ENCODE measurements around the gene BMP7. TPM values are rescaled to one million over a fixed set of nuclear protein-coding genes. Genes with fewer than 3 reads are reported as not detected.

The BMP7 gene
- total and polyA plus RNA-seq, 2 experiments from 2014 or later: 15.9 to 22.8 TPM

DNA sequence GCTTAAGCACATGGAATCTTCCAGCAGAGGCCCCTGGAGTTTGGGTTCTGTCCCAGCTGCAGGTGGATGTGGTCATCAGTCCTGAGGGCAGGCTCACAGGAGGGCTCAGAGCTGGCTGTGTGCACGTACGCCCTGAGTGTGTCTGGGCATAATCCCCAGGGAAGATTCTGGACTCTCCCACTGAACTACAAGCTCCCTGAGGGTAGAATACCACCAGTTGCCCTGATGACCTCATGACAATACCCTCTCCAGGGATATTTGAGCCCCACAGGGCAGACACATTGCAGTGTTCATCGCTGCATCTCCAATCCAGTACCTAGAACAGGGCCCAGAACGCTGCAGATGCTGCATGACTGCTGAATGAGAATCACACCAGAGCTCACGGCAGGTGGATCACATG, 92.5 kb downstream of the BMP7 start:
- H3K36me3 Mint-ChIP-seq (ENCODE audit: low read depth): peaks cover 3% of the 10 kb centered on the region; the same call in 1 of the 3 replicates
- TF ChIP-seq STAT1 (IDR thresholded peaks at IDR 0.05; ENCODE audit: unreplicated experiment) (no peak), POLR2AphosphoS5 (IDR thresholded peaks at IDR 0.05; ENCODE audit: low read depth) (no peak)
- H4K20me1 ChIP-seq (replicated peaks; ENCODE audit: insufficient read depth): peaks cover 3% of the 10 kb centered on the region; the same call in 1 of the 2 replicates
- no peaks in the 10 kb centered on the region for H3F3A ChIP-seq (replicated peaks; ENCODE audit: low read depth)
- H3K9me3 Mint-ChIP-seq: no peaks in the 10 kb centered on the region; the same call in 2 of the 3 replicates
- 0 out of 2 replicates have a peak, but pooled peaks cover 1% of the 10 kb centered on the region for H3K4me1 ChIP-seq (ENCODE audit: insufficient read depth)
- ATAC-seq: no peak
- no peaks in the 10 kb centered on the region for H3K9me2 ChIP-seq (ENCODE audit: insufficient read depth)
- H3K4me1 Mint-ChIP-seq: peaks cover 4% of the 10 kb centered on the region
- no peak overlapping the region for H3K4me2 ChIP-seq
- no peak overlapping the region for H3K4me3 Mint-ChIP-seq
- H3K27me3 ChIP-seq (ENCODE audit: insufficient read depth): no peaks in the 10 kb centered on the region
- no peaks in the 10 kb centered on the region for H3K36me3 ChIP-seq (ENCODE audit: insufficient read depth)
- H3K27ac ChIP-seq (ENCODE audit: low read depth): no peak overlapping the region
- no peak for DNase-seq (ENCODE audit: low spot score)
- H3K27ac Mint-ChIP-seq: no peak overlapping the region
- H3K79me2 ChIP-seq (replicated peaks; ENCODE audit: insufficient read depth): no peaks in the 10 kb centered on the region
- H2AFZ ChIP-seq: no peak overlapping the region
- H3K4me3 ChIP-seq: no peak overlapping the region
- peaks cover 7% of the 10 kb centered on the region for H3K27me3 Mint-ChIP-seq (ENCODE audit: insufficient read depth, low read depth, poor library complexity)

DNA sequence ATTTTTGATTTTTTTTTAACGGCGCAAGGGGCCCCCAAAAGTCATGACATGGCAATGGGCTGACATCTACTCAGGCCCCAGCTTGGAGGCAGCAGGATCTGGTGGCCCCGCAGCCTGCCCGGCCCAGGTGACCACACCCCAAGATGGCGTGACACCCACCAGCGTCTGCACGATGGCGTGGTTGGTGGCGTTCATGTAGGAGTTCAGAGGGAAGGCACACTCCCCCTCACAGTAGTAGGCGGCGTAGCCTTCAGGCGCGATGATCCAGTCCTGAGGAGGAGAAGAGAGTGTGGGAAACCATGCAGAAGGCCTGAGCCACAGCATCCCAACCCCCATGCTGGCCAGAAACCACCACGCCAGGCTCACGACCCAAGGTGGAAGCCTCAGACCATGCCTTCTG, 93.4 kb downstream of the BMP7 start:
- DNase-seq (ENCODE audit: low spot score) (no peak), ATAC-seq (no peak)
- Histone ChIP-seq H3K9me2 (ENCODE audit: insufficient read depth) (no peaks in the 10 kb centered on the region), H3K36me3 (ENCODE audit: insufficient read depth) (no peaks in the 10 kb centered on the region), H3K4me3 (no peak overlapping the region), H3K27me3 (ENCODE audit: insufficient read depth) (no peaks in the 10 kb centered on the region), H3K4me2 (no peak overlapping the region), H3K27ac (ENCODE audit: low read depth) (no peak overlapping the region), H3F3A (replicated peaks; ENCODE audit: low read depth) (no peaks in the 10 kb centered on the region), H4K20me1 (replicated peaks; ENCODE audit: insufficient read depth) (peaks cover 3% of the 10 kb centered on the region; the same call in 1 of the 2 replicates), H3K79me2 (replicated peaks; ENCODE audit: insufficient read depth) (no peaks in the 10 kb centered on the region), H3K4me1 (ENCODE audit: insufficient read depth) (no peaks in the 10 kb centered on the region), H2AFZ (no peak overlapping the region)
- peaks cover 7% of the 10 kb centered on the region for H3K4me1 Mint-ChIP-seq
- H3K27me3 Mint-ChIP-seq (ENCODE audit: insufficient read depth, low read depth, poor library complexity): peaks cover 8% of the 10 kb centered on the region
- no peak overlapping the region for H3K4me3 Mint-ChIP-seq
- peaks cover 3% of the 10 kb centered on the region; the same call in 1 of the 3 replicates for H3K36me3 Mint-ChIP-seq (ENCODE audit: low read depth)
- no peaks in the 10 kb centered on the region; the same call in 2 of the 3 replicates for H3K9me3 Mint-ChIP-seq
- H3K27ac Mint-ChIP-seq: no peak overlapping the region
- TF ChIP-seq STAT1 (IDR thresholded peaks at IDR 0.05; ENCODE audit: unreplicated experiment) (no peak), JUNB (IDR thresholded peaks at IDR 0.05; ENCODE audit: unreplicated experiment) (no peak), ZNF331 (CRISPR knock-in tag; IDR thresholded peaks at IDR 0.05; ENCODE audit: low read depth) (no peak), EZH2phosphoT487 (IDR thresholded peaks at IDR 0.05; ENCODE audit: unreplicated experiment) (no peak), CREB1 (CRISPR knock-in tag; IDR thresholded peaks at IDR 0.05; ENCODE audit: low read depth) (no peak), EZH2 (IDR thresholded peaks at IDR 0.05; ENCODE audit: low read depth, unreplicated experiment) (no peak)
- TF ChIP-seq, protein P1, sequence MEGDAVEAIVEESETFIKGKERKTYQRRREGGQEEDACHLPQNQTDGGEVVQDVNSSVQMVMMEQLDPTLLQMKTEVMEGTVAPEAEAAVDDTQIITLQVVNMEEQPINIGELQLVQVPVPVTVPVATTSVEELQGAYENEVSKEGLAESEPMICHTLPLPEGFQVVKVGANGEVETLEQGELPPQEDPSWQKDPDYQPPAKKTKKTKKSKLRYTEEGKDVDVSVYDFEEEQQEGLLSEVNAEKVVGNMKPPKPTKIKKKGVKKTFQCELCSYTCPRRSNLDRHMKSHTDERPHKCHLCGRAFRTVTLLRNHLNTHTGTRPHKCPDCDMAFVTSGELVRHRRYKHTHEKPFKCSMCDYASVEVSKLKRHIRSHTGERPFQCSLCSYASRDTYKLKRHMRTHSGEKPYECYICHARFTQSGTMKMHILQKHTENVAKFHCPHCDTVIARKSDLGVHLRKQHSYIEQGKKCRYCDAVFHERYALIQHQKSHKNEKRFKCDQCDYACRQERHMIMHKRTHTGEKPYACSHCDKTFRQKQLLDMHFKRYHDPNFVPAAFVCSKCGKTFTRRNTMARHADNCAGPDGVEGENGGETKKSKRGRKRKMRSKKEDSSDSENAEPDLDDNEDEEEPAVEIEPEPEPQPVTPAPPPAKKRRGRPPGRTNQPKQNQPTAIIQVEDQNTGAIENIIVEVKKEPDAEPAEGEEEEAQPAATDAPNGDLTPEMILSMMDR (conservative IDR thresholded peaks at IDR 0.05; ENCODE audit: low read depth in 2 of 2): no peak
- TF ChIP-seq, protein P2, sequence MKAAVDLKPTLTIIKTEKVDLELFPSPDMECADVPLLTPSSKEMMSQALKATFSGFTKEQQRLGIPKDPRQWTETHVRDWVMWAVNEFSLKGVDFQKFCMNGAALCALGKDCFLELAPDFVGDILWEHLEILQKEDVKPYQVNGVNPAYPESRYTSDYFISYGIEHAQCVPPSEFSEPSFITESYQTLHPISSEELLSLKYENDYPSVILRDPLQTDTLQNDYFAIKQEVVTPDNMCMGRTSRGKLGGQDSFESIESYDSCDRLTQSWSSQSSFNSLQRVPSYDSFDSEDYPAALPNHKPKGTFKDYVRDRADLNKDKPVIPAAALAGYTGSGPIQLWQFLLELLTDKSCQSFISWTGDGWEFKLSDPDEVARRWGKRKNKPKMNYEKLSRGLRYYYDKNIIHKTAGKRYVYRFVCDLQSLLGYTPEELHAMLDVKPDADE (IDR thresholded peaks at IDR 0.05): no peak
- TF ChIP-seq, protein P3, sequence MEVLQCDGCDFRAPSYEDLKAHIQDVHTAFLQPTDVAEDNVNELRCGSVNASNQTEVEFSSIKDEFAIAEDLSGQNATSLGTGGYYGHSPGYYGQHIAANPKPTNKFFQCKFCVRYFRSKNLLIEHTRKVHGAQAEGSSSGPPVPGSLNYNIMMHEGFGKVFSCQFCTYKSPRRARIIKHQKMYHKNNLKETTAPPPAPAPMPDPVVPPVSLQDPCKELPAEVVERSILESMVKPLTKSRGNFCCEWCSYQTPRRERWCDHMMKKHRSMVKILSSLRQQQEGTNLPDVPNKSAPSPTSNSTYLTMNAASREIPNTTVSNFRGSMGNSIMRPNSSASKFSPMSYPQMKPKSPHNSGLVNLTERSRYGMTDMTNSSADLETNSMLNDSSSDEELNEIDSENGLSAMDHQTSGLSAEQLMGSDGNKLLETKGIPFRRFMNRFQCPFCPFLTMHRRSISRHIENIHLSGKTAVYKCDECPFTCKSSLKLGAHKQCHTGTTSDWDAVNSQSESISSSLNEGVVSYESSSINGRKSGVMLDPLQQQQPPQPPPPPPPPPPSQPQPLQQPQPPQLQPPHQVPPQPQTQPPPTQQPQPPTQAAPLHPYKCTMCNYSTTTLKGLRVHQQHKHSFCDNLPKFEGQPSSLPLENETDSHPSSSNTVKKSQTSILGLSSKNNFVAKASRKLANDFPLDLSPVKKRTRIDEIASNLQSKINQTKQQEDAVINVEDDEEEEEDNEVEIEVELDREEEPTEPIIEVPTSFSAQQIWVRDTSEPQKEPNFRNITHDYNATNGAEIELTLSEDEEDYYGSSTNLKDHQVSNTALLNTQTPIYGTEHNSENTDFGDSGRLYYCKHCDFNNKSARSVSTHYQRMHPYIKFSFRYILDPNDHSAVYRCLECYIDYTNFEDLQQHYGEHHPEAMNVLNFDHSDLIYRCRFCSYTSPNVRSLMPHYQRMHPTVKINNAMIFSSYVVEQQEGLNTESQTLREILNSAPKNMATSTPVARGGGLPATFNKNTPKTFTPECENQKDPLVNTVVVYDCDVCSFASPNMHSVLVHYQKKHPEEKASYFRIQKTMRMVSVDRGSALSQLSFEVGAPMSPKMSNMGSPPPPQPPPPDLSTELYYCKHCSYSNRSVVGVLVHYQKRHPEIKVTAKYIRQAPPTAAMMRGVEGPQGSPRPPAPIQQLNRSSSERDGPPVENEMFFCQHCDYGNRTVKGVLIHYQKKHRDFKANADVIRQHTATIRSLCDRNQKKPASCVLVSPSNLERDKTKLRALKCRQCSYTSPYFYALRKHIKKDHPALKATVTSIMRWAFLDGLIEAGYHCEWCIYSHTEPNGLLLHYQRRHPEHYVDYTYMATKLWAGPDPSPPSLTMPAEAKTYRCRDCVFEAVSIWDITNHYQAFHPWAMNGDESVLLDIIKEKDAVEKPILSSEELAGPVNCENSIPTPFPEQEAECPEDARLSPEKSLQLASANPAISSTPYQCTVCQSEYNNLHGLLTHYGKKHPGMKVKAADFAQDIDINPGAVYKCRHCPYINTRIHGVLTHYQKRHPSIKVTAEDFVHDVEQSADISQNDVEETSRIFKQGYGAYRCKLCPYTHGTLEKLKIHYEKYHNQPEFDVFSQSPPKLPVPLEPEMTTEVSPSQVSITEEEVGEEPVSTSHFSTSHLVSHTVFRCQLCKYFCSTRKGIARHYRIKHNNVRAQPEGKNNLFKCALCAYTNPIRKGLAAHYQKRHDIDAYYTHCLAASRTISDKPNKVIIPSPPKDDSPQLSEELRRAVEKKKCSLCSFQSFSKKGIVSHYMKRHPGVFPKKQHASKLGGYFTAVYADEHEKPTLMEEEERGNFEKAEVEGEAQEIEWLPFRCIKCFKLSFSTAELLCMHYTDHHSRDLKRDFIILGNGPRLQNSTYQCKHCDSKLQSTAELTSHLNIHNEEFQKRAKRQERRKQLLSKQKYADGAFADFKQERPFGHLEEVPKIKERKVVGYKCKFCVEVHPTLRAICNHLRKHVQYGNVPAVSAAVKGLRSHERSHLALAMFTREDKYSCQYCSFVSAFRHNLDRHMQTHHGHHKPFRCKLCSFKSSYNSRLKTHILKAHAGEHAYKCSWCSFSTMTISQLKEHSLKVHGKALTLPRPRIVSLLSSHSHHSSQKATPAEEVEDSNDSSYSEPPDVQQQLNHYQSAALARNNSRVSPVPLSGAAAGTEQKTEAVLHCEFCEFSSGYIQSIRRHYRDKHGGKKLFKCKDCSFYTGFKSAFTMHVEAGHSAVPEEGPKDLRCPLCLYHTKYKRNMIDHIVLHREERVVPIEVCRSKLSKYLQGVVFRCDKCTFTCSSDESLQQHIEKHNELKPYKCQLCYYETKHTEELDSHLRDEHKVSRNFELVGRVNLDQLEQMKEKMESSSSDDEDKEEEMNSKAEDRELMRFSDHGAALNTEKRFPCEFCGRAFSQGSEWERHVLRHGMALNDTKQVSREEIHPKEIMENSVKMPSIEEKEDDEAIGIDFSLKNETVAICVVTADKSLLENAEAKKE (CRISPR knock-in tag; IDR thresholded peaks at IDR 0.05): no peak

All from GM23338 (cell line).